ENCODE measurements around the gene SLC25A29.

SLC25A29 gene

GRCh38 chr14:100278702-100279101, 27.5 kb downstream of the SLC25A29 start:
- DNase-seq, result no peak

DNA sequence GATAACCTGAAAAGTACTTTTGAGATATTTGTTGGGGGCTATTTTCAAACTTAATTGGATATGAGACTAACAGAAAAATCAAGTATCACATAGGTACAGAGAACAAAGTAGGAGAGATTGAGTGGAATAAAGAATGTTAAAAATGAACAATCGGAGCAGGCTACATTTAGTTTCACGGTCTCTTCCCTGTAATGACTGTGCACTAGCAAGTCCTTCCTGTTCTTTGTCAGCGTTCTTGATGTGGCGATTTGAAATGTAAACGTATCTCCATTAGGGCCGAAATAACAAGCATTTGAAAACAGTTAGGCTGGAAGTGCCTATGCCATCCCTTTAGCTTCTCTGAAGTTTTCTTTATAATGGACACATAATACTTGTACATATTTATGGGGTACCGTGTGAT, 31.0 kb downstream of the SLC25A29 start:
- no peak for DNase-seq

- no peak for DNase-seq
Observed at GRCh38 chr14:100274250-100274649, 32.0 kb downstream of the SLC25A29 start.

GRCh38 chr14:100271247-100271939, 34.9 kb downstream of the SLC25A29 start:
- no peak for DNase-seq

DNA sequence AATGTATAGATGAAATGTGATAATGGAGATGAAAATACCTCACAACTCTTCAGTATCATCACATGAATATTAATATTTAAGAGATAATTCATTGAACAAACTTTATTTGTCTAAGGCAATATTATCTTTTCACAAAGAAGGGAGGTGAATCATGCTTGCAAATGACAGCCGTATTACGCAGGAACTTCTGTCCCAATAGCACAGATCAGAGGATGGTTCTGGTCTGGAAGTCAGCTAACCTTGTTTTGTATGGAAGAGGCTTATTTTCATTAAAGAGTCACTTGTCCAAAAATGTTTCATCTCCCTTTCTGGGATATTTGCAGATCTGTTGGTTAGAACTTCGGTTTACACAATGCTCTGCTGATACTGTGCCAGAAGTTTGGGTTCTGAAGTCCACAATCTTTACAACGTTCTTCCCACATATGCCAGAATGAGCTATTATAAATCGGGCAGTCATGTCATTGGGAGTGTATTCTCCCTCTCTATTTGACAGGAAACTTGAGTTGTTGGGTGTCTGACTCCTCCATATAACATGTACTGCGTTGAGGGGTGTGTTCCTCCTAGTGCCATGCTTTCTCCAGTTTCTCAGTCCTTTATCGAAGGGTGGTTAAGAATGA, 37.5 kb downstream of the SLC25A29 start:
- DNase-seq, result no peak

- DNase-seq, result no peak
Observed at GRCh38 chr14:100267990-100268389, 38.3 kb downstream of the SLC25A29 start.

DNA sequence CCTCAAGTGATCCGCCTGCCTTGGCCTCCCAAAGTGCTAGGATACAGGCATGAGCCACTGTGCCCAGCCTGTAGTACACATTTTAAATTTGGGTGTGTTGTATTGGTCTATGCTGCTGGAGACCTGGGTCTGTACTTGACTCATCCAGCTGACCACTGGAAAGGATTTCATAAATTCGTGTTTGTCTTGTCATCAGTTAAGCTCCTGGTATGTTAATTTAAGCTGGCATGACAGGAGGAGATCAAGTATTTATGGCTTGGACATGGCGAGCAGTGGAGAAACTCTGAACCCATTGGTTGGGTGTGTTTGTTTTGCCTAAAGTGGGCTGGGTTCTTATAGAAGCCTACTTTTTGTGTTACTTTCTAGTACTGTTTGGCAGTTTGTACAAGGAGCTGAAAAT, 43.1 kb downstream of the SLC25A29 start:
- no peak for DNase-seq

GRCh38 chr14:100262545-100262944, 43.7 kb downstream of the SLC25A29 start:
- DNase-seq, result no peak

- DNase-seq, result no peak
Observed at GRCh38 chr14:100261621-100262020, 44.6 kb downstream of the SLC25A29 start.

DNA sequence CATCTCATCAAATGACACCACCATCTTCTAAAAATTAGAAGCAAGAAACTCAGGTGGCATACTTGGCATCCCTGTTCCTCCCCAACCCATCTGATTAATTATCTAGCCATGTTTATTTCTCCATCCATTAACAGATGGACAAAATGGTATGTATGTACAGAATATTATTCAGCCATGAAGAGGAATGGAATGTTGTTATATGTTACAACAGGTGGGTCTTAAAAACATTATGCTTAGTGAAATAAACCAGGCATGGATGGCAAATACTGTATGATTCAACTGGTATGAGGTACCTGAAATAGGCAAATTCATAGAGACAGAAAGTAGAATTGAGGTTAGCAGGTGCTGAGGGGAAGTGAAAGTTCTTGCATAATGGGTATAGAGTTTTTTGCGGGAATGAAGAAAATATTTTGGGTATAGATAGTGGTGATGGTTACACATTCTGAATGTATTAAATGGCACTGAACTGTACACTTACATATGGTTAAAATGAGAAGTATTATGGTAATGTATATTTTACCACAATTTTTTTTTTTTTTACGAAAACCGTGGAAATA, 49.8 kb downstream of the SLC25A29 start:
- no peak for DNase-seq

GRCh38 chr14:100252684-100253083, 53.6 kb downstream of the SLC25A29 start:
- DNase-seq, result no peak

DNA sequence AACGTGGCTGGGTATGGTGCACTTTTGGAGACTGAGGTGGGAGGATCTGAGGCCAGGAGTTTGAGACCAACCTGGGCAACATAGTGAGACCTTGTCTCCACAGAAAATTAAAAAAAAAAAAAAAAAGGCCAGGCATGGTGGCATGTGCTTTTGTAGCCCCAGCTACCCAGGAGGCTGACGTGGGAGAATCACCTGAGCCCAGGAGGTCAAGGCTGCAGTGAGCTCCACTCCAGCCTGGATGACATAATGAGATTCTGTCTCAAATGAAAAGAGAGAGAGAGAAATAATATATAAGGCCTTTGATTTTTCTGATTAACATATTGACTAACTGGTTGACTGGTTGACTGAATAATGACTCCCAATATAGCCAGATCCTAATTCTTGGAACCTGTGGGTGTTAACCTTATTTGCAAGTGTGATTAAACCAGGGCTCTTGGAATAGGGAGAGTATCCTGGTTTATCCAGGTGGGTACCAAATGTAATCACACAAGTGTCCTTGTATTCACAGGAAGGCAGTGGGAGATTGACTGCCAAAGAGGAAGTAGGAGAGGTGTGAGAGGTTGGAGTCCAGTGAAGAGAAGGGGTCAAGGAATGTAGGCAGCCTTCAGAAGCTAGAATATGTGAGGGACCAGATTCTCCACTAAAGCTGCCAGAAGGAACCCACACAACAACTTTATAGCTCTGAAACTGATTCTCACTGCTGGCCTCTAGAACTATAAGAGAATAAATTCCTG, 55.3 kb downstream of the SLC25A29 start:
- no peak for DNase-seq

DNA sequence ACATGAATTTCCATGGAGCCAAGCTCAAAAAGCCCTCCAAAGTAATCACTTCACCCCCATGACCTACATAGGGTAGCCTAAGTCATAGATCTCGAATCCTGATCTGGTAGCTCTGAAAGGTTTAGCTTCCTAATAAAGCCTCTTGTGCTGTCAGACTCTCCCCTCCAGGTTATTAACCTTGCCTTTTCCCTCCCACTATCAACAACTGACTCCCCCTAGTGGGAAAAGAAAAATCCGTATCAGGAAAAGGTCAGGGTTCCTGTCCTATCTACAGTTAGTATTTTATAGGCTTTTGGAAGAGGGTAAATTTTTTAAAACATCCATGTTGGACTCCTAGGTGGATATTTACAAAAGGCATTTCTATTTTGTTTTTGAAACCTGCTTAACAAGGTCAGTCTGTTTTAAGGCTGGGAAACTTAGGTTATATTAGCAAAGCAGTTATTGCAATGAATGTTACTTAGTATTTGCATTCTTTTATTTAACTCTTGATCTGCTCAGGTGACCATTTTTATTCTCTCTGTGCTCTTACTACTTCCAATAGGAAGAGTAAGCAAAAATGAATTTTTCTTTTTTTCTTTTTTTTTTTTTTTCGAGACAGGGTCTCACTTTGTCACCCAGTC, 59.3 kb downstream of the SLC25A29 start:
- DNase-seq, result peak; percentile 13 to 69

DNA sequence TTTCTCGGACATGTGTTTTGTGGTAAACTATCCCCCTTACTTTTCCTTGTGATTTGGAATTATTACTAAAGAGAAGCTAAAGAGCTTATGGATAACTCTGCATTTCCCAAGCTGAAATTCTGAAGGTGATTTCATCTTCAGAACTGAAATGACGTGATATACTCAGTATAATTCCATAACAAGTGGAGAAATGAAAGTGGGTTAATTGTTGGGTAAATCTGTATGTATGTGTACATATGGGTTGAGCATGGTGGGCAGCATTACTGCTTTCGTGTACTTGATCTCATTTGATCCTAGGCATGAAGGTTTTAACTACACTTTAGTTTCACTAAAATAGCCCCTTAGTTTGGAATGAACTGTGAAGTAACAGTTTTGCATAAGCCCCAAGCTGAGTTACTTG, 63.2 kb downstream of the SLC25A29 start:
- DNase-seq, result no peak

DNA sequence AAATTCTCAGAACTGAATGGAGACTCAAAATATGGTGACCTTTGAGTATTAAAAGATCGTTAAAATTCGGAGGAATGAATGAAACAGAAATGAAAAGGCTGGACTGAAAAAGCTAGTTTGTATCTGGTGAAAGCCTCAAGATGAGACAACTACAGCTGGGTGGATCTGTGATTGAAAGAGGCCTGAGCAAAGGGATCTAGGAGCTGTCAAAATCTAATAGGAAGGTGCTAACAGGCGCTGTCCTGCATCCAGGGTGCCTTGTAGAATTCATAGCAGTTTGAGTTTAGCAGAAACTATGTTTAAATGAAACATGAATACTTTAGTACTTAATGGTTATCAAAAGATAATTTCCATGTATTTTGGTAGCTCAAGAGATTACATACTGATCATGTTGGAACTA, 65.0 kb downstream of the SLC25A29 start:
- DNase-seq, result no peak

All from cerebellar nuclear complex (tissue), 1 donor.